PC-3 (cell line): ENCODE data around the gene COL6A1. TPM values are rescaled to one million over a fixed set of nuclear protein-coding genes. Genes with fewer than 3 reads are reported as not detected.

Experiments
- ATAC-seq: fragments of 200-7000 bp; cut with Tn5 transposase; 2 replicates; pipeline ENCODE4 v1.9.1; 2020; ENCODE audit warnings: mild to moderate bottlenecking, moderate library complexity
- BruUV-seq: library from RNA; stranded (reverse); fragments of 400-500 nt; replicated peaks from 2 replicates; lab custom pipeline; 2021; lab: Mats Ljungman, UMichigan
- CTCF ChIA-PET: fragments of 300-600 bp; sonication (Branson Sonifier 250); formaldehyde crosslinking; loops from one replicate; lab custom pipeline; 2022; ENCODE audit warnings: antibody characterized with exemption; lab: Charles Lee
- POLR2A ChIA-PET: fragments of 300-600 bp; sonication (Branson Sonifier 250); formaldehyde crosslinking; loops from one replicate; lab custom pipeline; 2022; ENCODE audit warnings: antibody characterized with exemption; ENCODE audit not compliant: unreplicated experiment; lab: Charles Lee
- DNase-seq: peaks from one replicate; pipeline ENCODE4 v3.0.0-alpha.2; 2015
- H2AFZ ChIP-seq: fragments of 300-600 bp; sonication (generic); 2 replicates; pipeline ENCODE4 v1.6.0; 2016; ENCODE audit warnings: antibody characterized with exemption, low read length
- H3F3A ChIP-seq: fragments of 300-600 bp; sonication (generic); one replicate; pipeline ENCODE4 v1.6.0; 2017; ENCODE audit warnings: antibody characterized with exemption, low read length, control low read depth, mild to moderate bottlenecking; ENCODE audit not compliant: unreplicated experiment
- H3K27ac ChIP-seq: fragments of 300-600 bp; sonication (generic); 2 replicates; pipeline ENCODE4 v1.5.1; 2016; ENCODE audit warnings: mild to moderate bottlenecking, low read length
- H3K27me3 ChIP-seq: fragments of 300-600 bp; sonication (generic); 2 replicates; pipeline ENCODE4 v1.6.1; 2016; ENCODE audit warnings: low read length, mixed read lengths
- H3K36me3 ChIP-seq: fragments of 300-600 bp; sonication (generic); 2 replicates; pipeline ENCODE4 v1.6.1; 2016; ENCODE audit warnings: low read depth, mixed run types, low read length, mixed read lengths
- H3K4me1 ChIP-seq: fragments of 300-600 bp; sonication (generic); 2 replicates; pipeline ENCODE4 v1.5.1; 2016; ENCODE audit warnings: low read length; ENCODE audit not compliant: insufficient read depth
- H3K4me2 ChIP-seq: fragments of 300-600 bp; sonication (generic); 2 replicates; pipeline ENCODE4 v1.6.0; 2016; ENCODE audit warnings: low read length
- H3K4me3 ChIP-seq: fragments of 300-600 bp; sonication (generic); 2 replicates; pipeline ENCODE4 v1.5.1; 2016; ENCODE audit warnings: mild to moderate bottlenecking, low read length, mixed read lengths
- H3K79me2 ChIP-seq: fragments of 300-600 bp; sonication (generic); 2 replicates; pipeline ENCODE4 v1.6.1; 2017; ENCODE audit warnings: low read length, mixed read lengths
- H3K9ac ChIP-seq: fragments of 300-600 bp; sonication (generic); 2 replicates; pipeline ENCODE4 v1.6.0; 2016; ENCODE audit warnings: mild to moderate bottlenecking, low read length
- H3K9me2 ChIP-seq: fragments of 300-600 bp; sonication (generic); replicated peaks from 2 replicates; pipeline ENCODE4 v1.6.1; 2016; ENCODE audit warnings: mixed run types, low read length, mixed read lengths
- H3K9me3 ChIP-seq: fragments of 300-600 bp; sonication (generic); 2 replicates; pipeline ENCODE4 v1.6.1; 2016; ENCODE audit warnings: low read length, mixed read lengths
- H4K20me1 ChIP-seq: fragments of 300-600 bp; sonication (generic); 2 replicates; pipeline ENCODE4 v1.6.1; 2016; ENCODE audit warnings: low read length, mixed read lengths
- EZH2 ChIP-seq: fragments of 300-600 bp; sonication (generic); IDR thresholded peaks from one replicate; pipeline ENCODE4 v1.6.1; 2017; ENCODE audit warnings: antibody characterized with exemption, mild to moderate bottlenecking, low read length; ENCODE audit not compliant: unreplicated experiment
- EZH2phosphoT487 ChIP-seq: fragments of 300-600 bp; sonication (generic); IDR thresholded peaks from 2 replicates; pipeline ENCODE4 v1.6.1; 2018; ENCODE audit warnings: mild to moderate bottlenecking, antibody characterized with exemption, low read length, borderline replicate concordance
- intact Hi-C: fragments of 100-400 bp; cut with micrococcal nuclease; formaldehyde crosslinking; loops from 2 replicates; pipeline ENCODE4 v1.9.0; 2023
- total RNA-seq: library from RNA; depleted of rRNA; stranded (reverse); fragments of >200 nt; gene quantifications from 2 replicates; pipeline ENCODE4 v1.2.3, GENCODE V29; 2014
- TF ChIP-seq, protein P1 (sequence below): fragments of 300-600 bp; sonication (generic); conservative IDR thresholded peaks from 2 replicates; pipeline ENCODE4 v1.5.1; 2017; ENCODE audit warnings: antibody characterized with exemption, low read depth, mild to moderate bottlenecking, low read length

COL6A1 gene
- total RNA-seq, 1 experiment from 2014 or later, result 487 TPM

DNA sequence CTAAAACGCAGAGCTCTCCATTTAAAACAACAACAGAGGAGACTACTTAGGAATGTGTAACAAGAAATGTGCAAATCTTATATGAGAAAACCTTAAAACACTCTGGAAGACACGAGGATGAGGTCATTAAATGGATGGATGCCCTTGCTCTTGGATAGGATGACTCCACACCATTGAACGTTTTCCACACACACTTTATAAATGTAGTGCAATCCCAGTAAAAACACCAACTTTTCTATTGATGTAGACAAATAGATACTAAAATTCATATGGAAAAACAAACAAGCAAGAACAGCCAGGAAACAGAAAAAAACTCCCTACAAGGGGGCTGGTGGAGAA is 18.4 kb upstream of the COL6A1 start:
- ATAC-seq (no peak), DNase-seq (no peak)
- Histone ChIP-seq H3K27me3 (peaks cover 11% of the 10 kb centered on the region; the same call in 1 of the 2 replicates), H2AFZ (no peak overlapping the region), H3K79me2 (no peaks in the 10 kb centered on the region), H3K4me2 (no peak overlapping the region), H3F3A (no peaks in the 10 kb centered on the region), H3K9me3 (no peaks in the 10 kb centered on the region), H3K9me2 (no peaks in the 10 kb centered on the region), H3K4me3 (no peak overlapping the region), H3K36me3 (no peaks in the 10 kb centered on the region), H3K27ac (no peak overlapping the region), H3K9ac (no peak overlapping the region), H4K20me1 (no peaks in the 10 kb centered on the region), H3K4me1 (no peaks in the 10 kb centered on the region)
- POLR2A ChIA-PET, result no interaction called here
- intact Hi-C loops, result no loop called here
- CTCF ChIA-PET, result no interaction called here
- BruUV-seq, result no TSS peak
- no peak for TF ChIP-seq EZH2

DNA sequence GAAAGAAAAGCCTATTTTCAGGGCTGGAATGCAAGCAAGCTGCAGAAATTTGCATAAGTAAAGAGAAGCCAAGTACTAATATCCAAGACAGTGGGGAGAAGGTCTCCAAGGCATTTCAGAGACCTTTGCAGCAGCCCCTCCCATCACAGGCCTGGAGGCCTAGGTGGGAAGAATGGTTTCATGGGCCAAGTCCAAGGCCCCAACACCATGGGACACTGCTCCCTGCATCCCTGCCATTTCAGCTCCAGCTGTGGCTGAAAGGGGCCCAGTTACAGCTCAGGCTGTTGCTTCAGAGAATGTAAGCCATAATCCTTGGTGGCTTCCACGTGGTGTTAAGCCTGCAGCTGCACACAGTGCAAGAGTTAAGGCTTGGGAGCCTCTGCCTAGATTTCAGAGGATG is 16.9 kb upstream of the COL6A1 start:
- CTCF ChIA-PET, result no interaction called here
- no peaks in the 10 kb centered on the region for H3K36me3 ChIP-seq

DNA sequence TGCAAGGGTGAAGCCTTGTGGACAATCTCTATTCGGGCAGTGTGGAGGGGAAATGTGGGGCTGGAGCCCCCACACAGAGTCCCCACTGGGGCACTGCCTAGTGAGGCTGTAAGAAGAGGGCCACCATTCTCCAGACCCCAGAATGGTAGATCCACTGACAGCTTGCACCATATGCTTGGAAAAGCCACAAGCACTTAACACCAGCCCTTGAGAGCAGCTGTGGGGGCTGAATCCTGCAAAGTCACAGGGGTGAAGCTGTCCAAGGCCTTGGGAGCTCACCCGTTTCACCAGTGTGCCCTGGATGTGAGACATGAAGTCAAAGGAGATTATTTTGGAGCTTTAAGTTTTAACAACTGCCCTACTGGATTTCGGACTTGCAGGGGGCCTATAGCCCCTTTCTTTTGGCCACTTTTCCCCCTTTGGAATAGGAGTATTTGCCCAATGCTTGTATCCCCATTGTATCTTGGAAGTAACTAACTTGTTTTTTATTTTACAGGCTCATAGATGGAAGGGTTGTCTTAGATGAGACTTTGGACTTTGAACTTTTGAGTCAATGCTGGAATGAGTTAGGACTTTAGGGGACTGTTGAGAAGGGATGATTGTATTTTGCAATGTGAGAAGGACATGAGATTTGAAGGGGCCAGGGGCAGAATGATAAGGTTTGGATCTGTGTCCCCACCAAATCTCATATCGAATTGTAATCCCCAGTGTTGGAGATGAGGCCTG is 16.3 kb upstream of the COL6A1 start:
- CTCF ChIA-PET, result no interaction called here
- TF ChIP-seq, protein P1, sequence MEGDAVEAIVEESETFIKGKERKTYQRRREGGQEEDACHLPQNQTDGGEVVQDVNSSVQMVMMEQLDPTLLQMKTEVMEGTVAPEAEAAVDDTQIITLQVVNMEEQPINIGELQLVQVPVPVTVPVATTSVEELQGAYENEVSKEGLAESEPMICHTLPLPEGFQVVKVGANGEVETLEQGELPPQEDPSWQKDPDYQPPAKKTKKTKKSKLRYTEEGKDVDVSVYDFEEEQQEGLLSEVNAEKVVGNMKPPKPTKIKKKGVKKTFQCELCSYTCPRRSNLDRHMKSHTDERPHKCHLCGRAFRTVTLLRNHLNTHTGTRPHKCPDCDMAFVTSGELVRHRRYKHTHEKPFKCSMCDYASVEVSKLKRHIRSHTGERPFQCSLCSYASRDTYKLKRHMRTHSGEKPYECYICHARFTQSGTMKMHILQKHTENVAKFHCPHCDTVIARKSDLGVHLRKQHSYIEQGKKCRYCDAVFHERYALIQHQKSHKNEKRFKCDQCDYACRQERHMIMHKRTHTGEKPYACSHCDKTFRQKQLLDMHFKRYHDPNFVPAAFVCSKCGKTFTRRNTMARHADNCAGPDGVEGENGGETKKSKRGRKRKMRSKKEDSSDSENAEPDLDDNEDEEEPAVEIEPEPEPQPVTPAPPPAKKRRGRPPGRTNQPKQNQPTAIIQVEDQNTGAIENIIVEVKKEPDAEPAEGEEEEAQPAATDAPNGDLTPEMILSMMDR, result no peak
- intact Hi-C loops, result no loop called here
- Histone ChIP-seq H3K4me2 (no peak overlapping the region), H3K9me2 (no peaks in the 10 kb centered on the region), H3K27me3 (no peaks in the 10 kb centered on the region; the same call in 1 of the 2 replicates), H3K9me3 (no peaks in the 10 kb centered on the region), H3K79me2 (no peaks in the 10 kb centered on the region), H3K9ac (no peak overlapping the region), H3K4me3 (no peak overlapping the region), H3K27ac (no peak overlapping the region), H2AFZ (no peak overlapping the region), H3F3A (no peaks in the 10 kb centered on the region), H3K4me1 (no peaks in the 10 kb centered on the region), H4K20me1 (no peaks in the 10 kb centered on the region), H3K36me3 (no peaks in the 10 kb centered on the region)
- ATAC-seq (no peak), DNase-seq (no peak)
- BruUV-seq, result no TSS peak
- POLR2A ChIA-PET, result no interaction called here

More for the DNA sequence above, 16.9 kb upstream of the COL6A1 start:
- no peak overlapping the region for H2AFZ ChIP-seq
- no peaks in the 10 kb centered on the region for H3K4me1 ChIP-seq
- H3K27ac ChIP-seq, result no peak overlapping the region
- TF ChIP-seq EZH2, result no peak
- TF ChIP-seq, protein P1, result no peak
- no peak for TF ChIP-seq EZH2phosphoT487
- intact Hi-C loops, result no loop called here
- H3K9ac ChIP-seq, result no peak overlapping the region
- H3K4me2 ChIP-seq, result no peak overlapping the region
- no peak overlapping the region for H3K4me3 ChIP-seq
- no peaks in the 10 kb centered on the region for H3F3A ChIP-seq
- no peak for DNase-seq
- H3K9me2 ChIP-seq, result no peaks in the 10 kb centered on the region
- H3K27me3 ChIP-seq, result no peaks in the 10 kb centered on the region; the same call in 1 of the 2 replicates
- no peaks in the 10 kb centered on the region for H3K79me2 ChIP-seq
- H4K20me1 ChIP-seq, result no peaks in the 10 kb centered on the region
- no peak for ATAC-seq
- no peaks in the 10 kb centered on the region for H3K9me3 ChIP-seq
- BruUV-seq, result no TSS peak
- POLR2A ChIA-PET, result no interaction called here
